Choroid plexus epithelial cell (primary cell): Measurements from ENCODE around the gene PPP2R3A.

Source experiments
- DNase-seq: peaks from one replicate; pipeline ENCODE4 v3.0.0-alpha.2; 2010; ENCODE audit warnings: low read depth
- H3K4me3 ChIP-seq: 2 replicates; pipeline ENCODE4 v1.5.1; 2011; ENCODE audit warnings: low read depth, mild to moderate bottlenecking, control low read depth, low read length, moderate library complexity
- TF ChIP-seq, protein P1 (sequence below): conservative IDR thresholded peaks from 2 replicates; pipeline ENCODE4 v1.5.1; 2011; ENCODE audit warnings: low read depth, mild to moderate bottlenecking, control low read depth, inconsistent platforms, low read length, moderate library complexity

PPP2R3A gene

DNA sequence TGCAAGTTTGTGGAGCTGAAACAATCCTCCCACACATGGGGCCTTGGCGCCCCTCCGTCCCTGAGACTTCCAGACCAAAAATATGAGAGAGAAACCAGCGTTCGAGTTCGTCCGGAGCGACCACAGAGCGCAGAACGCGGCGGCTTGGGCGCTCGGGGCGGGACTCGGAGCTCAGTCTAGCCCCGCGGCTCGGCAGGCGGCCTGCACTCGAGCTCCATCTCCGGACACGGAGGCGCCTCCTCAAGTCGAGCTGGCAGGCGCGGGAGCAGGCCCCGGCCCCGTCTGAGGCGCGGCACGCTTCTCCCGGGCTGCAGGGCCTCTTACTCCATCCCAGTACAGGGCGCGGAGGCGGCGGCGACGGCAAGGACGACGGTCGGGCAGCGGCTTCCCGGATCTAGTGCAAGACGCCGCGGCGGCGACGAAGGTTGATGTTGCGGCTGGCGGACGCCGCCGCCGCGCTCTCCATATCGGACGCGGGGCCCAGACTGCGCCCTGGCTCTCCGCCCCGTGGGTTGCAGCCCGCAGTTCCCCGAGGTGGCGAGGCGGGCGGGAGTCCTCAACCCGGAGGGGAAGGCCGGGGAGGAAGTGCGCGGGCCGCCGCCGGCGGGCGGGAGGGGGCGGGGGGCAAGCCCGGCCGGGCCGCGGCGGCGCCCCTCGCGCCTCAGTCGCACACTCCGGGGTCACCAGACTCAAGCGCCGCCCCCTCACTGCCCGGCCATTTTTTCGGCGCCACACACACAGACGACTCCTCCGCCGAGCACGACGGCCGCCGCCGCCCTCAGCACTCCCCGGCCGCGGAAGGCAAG, 229.9 kb downstream of the PPP2R3A start:
- TF ChIP-seq, protein P1, sequence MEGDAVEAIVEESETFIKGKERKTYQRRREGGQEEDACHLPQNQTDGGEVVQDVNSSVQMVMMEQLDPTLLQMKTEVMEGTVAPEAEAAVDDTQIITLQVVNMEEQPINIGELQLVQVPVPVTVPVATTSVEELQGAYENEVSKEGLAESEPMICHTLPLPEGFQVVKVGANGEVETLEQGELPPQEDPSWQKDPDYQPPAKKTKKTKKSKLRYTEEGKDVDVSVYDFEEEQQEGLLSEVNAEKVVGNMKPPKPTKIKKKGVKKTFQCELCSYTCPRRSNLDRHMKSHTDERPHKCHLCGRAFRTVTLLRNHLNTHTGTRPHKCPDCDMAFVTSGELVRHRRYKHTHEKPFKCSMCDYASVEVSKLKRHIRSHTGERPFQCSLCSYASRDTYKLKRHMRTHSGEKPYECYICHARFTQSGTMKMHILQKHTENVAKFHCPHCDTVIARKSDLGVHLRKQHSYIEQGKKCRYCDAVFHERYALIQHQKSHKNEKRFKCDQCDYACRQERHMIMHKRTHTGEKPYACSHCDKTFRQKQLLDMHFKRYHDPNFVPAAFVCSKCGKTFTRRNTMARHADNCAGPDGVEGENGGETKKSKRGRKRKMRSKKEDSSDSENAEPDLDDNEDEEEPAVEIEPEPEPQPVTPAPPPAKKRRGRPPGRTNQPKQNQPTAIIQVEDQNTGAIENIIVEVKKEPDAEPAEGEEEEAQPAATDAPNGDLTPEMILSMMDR: no peak
- DNase-seq: peak; percentile 78
- H3K4me3 ChIP-seq: peak overlapping the region; percentile 95

DNA sequence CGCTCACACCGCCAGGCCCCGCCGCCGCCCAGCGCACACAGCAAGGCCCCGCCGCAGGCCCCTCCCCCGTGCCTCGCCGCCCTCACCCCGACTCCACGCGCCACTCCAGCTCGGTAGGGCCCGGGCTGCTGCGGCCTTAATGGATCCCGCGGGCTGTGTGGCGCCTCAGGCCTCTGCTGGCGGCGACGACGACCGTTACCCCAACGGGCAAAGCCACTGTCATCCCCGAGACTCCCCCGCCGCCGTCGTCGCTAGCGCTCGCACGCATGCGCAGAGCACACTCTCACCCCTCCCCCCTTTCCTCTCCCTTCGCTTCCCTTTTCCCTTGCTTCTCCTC, 230.5 kb downstream of the PPP2R3A start, which contains the start of gene MSL2:
MSL2 (minus strand) TSS at position 272 of the 337 bp plus-strand sequence. CDS start 1,222 bp downstream, outside the sequence.
- TF ChIP-seq, protein P1: no peak
- DNase-seq: no peak
- H3K4me3 ChIP-seq: peak within 1 kb of the TSS; percentile 95

DNA sequence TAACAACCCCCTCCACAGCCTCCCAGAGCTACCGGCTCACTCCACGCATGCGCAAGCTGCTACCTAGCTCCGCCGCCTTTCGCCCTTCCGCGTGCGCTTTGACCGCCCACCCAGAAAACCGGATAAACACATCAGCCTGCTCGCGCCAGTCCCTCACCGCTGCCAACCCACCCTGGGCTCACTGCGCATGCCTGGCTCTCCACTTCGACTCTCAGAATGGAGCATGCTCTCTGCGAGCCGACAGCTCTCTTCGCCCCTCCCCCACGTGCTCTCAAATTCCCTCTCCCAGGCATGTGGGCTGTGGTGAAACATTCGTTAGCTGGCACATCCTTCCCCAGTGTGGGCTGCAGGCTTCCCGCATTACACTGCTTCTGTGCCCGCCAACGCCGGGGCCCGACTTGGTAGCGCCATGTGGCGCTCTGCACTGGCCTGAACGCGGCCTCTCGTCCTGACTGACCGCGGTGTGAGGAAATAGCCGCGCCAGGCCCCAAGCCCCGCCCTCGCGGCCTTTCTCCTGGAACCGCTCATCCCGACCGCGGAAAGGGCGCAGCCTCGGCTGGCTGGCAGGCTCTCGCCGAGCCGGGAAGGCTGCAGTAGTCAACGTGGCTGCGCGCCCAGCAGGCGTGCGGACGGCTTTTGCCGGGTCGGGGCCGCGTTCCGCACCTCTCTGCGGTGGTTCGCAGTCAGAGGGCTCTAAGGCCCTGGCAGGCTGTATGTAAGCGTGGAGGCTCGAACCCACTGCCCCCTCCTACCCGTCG, 231.1 kb downstream of the PPP2R3A start:
- DNase-seq: peak; percentile 100
- peak overlapping the region; percentile 95 for H3K4me3 ChIP-seq
- TF ChIP-seq, protein P1: no peak

DNA sequence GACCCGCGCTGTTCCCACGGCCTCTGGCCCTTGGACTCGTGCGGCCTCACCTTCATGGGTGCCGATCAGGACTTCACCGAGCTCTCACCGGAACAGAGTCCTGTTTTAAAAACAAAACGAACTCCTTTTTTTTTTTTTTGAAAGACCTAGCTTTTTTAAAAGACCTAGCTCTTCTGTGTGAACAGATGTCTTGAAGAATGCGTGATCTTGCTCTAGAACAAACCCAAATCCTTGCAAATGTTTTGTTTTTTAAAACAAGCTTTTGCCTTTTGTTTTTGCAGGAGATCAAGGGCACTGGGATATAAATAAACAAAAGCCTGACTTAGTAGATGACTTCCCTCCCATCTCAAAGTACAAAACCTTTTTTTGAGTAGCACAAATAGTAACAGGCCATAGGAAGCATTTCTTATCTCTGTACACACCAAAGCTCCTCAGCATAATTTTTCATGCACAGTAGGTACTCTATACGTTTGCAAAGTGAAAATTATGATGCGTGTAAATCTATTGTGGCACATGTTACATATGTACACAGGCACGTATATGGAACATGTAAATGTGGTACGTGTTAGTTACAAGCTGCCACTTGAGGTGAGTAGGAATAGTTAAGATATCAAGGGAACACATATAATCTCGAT, 231.7 kb downstream of the PPP2R3A start:
- DNase-seq: no peak
- TF ChIP-seq, protein P1: no peak
- H3K4me3 ChIP-seq: peak overlapping the region; percentile 95
